ENCODE results near the gene GCNT4. TPM values are rescaled to one million over a fixed set of nuclear protein-coding genes. Genes with fewer than 3 reads are reported as not detected.

Gene GCNT4
- polyA plus RNA-seq, 2 of the 4 experiments (the other 2 are of a cell fraction) = 0.28 to 0.39 TPM

GRCh38 chr5:75009556-75010345, 42.6 kb downstream of the GCNT4 start:
- ChIA-PET CTCF (no interaction called here), POLR2A (no interaction called here)
- ATAC-seq (no peak), FAIRE-seq (no peak), DNase-seq (ENCODE audit: low read depth in 1 of 2, low spot score in 1 of 2) (no peak)
- Histone ChIP-seq H3K4me1 (no peaks in the 10 kb centered on the region), H3K9me3 (peaks cover 19% of the 10 kb centered on the region), H3K4me2 (no peak overlapping the region), H3K4me3 (no peak overlapping the region), H3K27ac (no peak overlapping the region)
- 67% methylated on average over 7 of the region's 7 CpGs for WGBS (ENCODE audit: missing lambda C conversion rate)
- no peak for TF ChIP-seq JUNB (IDR thresholded peaks at IDR 0.05)
- TF ChIP-seq RCOR1 (IDR thresholded peaks at IDR 0.05; ENCODE audit: low read depth, low read length) = no peak
- no peak for TF ChIP-seq GATA3 (IDR thresholded peaks at IDR 0.05; ENCODE audit: borderline replicate concordance)
- TF ChIP-seq ESRRA (IDR thresholded peaks at IDR 0.05; ENCODE audit: borderline replicate concordance, low read length) = no peak
- no peak for TF ChIP-seq CTCF (IDR thresholded peaks at IDR 0.05)
- no peak for TF ChIP-seq BHLHE40 (IDR thresholded peaks at IDR 0.05; ENCODE audit: low read depth, low read length)
- TF ChIP-seq PBX3 (IDR thresholded peaks at IDR 0.05) = no peak
- no peak for TF ChIP-seq ZC3H11A (IDR thresholded peaks at IDR 0.05)
- no peak for TF ChIP-seq PHF8 (IDR thresholded peaks at IDR 0.05; ENCODE audit: borderline replicate concordance, low read depth)
- no peak for TF ChIP-seq ZSCAN20 (CRISPR knock-in tag; IDR thresholded peaks at IDR 0.05)
- TF ChIP-seq FOXS1 (CRISPR knock-in tag; IDR thresholded peaks at IDR 0.05) = no peak
- no peak for TF ChIP-seq EP300 (IDR thresholded peaks at IDR 0.05)
- TF ChIP-seq HEYL (CRISPR knock-in tag; IDR thresholded peaks at IDR 0.05) = no peak
- no peak for TF ChIP-seq POLR2A (IDR thresholded peaks at IDR 0.05; ENCODE audit: low read length)
- no peak for TF ChIP-seq USF2 (IDR thresholded peaks at IDR 0.05)
- TF ChIP-seq KDM5A (IDR thresholded peaks at IDR 0.05) = no peak
- no peak for TF ChIP-seq CEBPB (IDR thresholded peaks at IDR 0.05)
- no peak for TF ChIP-seq POLR2AphosphoS2 (conservative IDR thresholded peaks at IDR 0.05; ENCODE audit: low read length)
- TF ChIP-seq CBX2 (IDR thresholded peaks at IDR 0.05; ENCODE audit: borderline replicate concordance, low read depth) = no peak
- no peak for TF ChIP-seq RARB (CRISPR knock-in tag; IDR thresholded peaks at IDR 0.05)

- POLR2A ChIA-PET = no interaction called here
- H3K4me2 ChIP-seq = no peak overlapping the region
- DNase-seq (ENCODE audit: low read depth in 1 of 2, low spot score in 1 of 2) = no peak
These were observed 45.2 kb downstream of the GCNT4 start for GRCh38 chr5:75006865-75007822.

More at GRCh38 chr5:75006865-75007822, 45.2 kb downstream of the GCNT4 start:
- FAIRE-seq (no peak), ATAC-seq (no peak)
- TF ChIP-seq KDM1A (IDR thresholded peaks at IDR 0.05; ENCODE audit: low read depth) (no peak), NR3C1 (IDR thresholded peaks at IDR 0.05) (no peak), SMC3 (IDR thresholded peaks at IDR 0.05) (no peak), CHD2 (IDR thresholded peaks at IDR 0.05; ENCODE audit: low read length, partially characterized antibody) (no peak), CEBPB (IDR thresholded peaks at IDR 0.05) (no peak)
- CTCF ChIA-PET = no interaction called here
- H3K4me1 ChIP-seq = no peaks in the 10 kb centered on the region
- WGBS (ENCODE audit: missing lambda C conversion rate) = 62% methylated on average over 10 of the region's 10 CpGs
- H3K9me3 ChIP-seq = peaks cover 25% of the 10 kb centered on the region
- no peak overlapping the region for H3K27ac ChIP-seq
- no peak overlapping the region for H3K4me3 ChIP-seq

Measured in A549 (cell line).